B cell (primary cell): ENCODE data around the gene TRABD2B. TPM values are rescaled to one million over a fixed set of nuclear protein-coding genes. Genes with fewer than 3 reads are reported as not detected.

Source experiments
- ATAC-seq: fragments of 200-7000 bp; cut with Tn5 transposase; one replicate; pipeline ENCODE4 v1.10.0; 2021; ENCODE audit warnings: low read depth, mild to moderate bottlenecking, moderate number of reproducible peaks, moderate library complexity
- CTCF ChIA-PET: fragments of 350-600 bp; sonication (Branson Sonifier 250); formaldehyde crosslinking; loops from one replicate; lab custom pipeline; 2021; ENCODE audit warnings: antibody characterized with exemption, inconsistent platforms; lab: Charles Lee
- POLR2A ChIA-PET: fragments of 350-600 bp; sonication (Branson Sonifier 250); formaldehyde crosslinking; loops from one replicate; lab custom pipeline; 2021; ENCODE audit warnings: antibody characterized with exemption; lab: Charles Lee
- DNase-seq: peaks from one replicate; pipeline ENCODE4 v3.0.0; 2013
- H2AFZ ChIP-seq: 2 replicates; pipeline ENCODE4 v1.6.1; 2012; ENCODE audit warnings: mild to moderate bottlenecking, low read depth, low read length; ENCODE audit not compliant: insufficient read depth, poor library complexity, severe bottlenecking
- H3K27ac ChIP-seq, 2 donors: 1 replicate in 1 of 2; 2 replicates in 1 of 2; pipeline ENCODE4 v1.5.1; 2012 to 2013; ENCODE audit warnings: low read length in 2 of 2, mild to moderate bottlenecking in 2 of 2, moderate library complexity in 1 of 2
- H3K27me3 ChIP-seq, 4 experiments: fragments of 200-600 bp in 1 of 4; sonication (generic) in 1 of 4; replicated peaks in 1 of 4; 1 replicate in 2 of 4; 2 replicates in 2 of 4; pipeline versions ENCODE4 v1.6.1 to v1.7.0; 2013 to 2016; ENCODE audit warnings: low read length in 3 of 4, mild to moderate bottlenecking in 2 of 4, mixed read lengths in 1 of 4, moderate library complexity in 1 of 4; ENCODE audit not compliant: insufficient read depth in 4 of 4, control insufficient read depth in 3 of 4; ENCODE audit errors: control extremely low read depth in 1 of 4
- H3K36me3 ChIP-seq, 2 experiments: replicated peaks in 1 of 2; 1 replicate in 1 of 2; 2 replicates in 1 of 2; pipeline versions ENCODE4 v1.6.1 to v1.7.1; 2013; ENCODE audit warnings: low read length in 1 of 2; ENCODE audit not compliant: insufficient read depth in 2 of 2, control insufficient read depth in 1 of 2; ENCODE audit errors: control extremely low read depth in 1 of 2, extremely low read depth in 1 of 2
- H3K4me1 ChIP-seq, 2 donors: fragments of 200-600 bp in 1 of 2; sonication (generic) in 1 of 2; 1 replicate in 1 of 2; 2 replicates in 1 of 2; pipeline versions ENCODE4 v1.5.1 to v1.6.1; 2013 to 2017; ENCODE audit warnings: low read length in 2 of 2; ENCODE audit not compliant: control insufficient read depth in 2 of 2, insufficient read depth in 2 of 2
- H3K4me2 ChIP-seq: replicated peaks from 2 replicates; pipeline ENCODE3; 2012; ENCODE audit warnings: mild to moderate bottlenecking, low read depth, low read length; ENCODE audit not compliant: poor library complexity, severe bottlenecking
- H3K4me3 ChIP-seq, 5 experiments: fragments of 200-600 bp in 1 of 5; sonication (generic) in 1 of 5; 1 replicate in 3 of 5; 2 replicates in 2 of 5; pipeline versions ENCODE4 v1.5.1 to v1.7.0; 2011 to 2016; ENCODE audit warnings: low read length in 4 of 5, mild to moderate bottlenecking in 4 of 5, low read depth in 2 of 5, control low read depth in 1 of 5, moderate library complexity in 1 of 5; ENCODE audit not compliant: insufficient read depth in 1 of 5; ENCODE audit errors: control extremely low read depth in 1 of 5, extremely low read depth in 1 of 5
- H3K79me2 ChIP-seq: fragments of 200-600 bp; sonication (generic); one replicate; pipeline ENCODE4 v1.6.0; 2016; ENCODE audit warnings: low read length; ENCODE audit not compliant: control insufficient read depth, insufficient read depth
- H3K9ac ChIP-seq: fragments of 200-600 bp; sonication (generic); 2 replicates; pipeline ENCODE4 v1.6.1; 2017; ENCODE audit warnings: mild to moderate bottlenecking, low read length, moderate library complexity
- H3K9me3 ChIP-seq, 3 donors: one replicate each; pipeline versions ENCODE4 v1.6.1 to v1.7.1; 2013; ENCODE audit warnings: low read length in 2 of 3; ENCODE audit not compliant: control insufficient read depth in 2 of 3, insufficient read depth in 1 of 3; ENCODE audit errors: control extremely low read depth in 1 of 3
- H4K20me1 ChIP-seq: 2 replicates; pipeline ENCODE4 v1.6.0; 2012; ENCODE audit warnings: mild to moderate bottlenecking, low read length; ENCODE audit not compliant: insufficient read depth, control insufficient read depth, poor library complexity, severe bottlenecking
- H3K27ac Mint-ChIP-seq: one replicate; pipeline ENCODE4 v1.8.0; 2021; ENCODE audit warnings: mixed read lengths
- H3K27me3 Mint-ChIP-seq: one replicate; pipeline ENCODE4 v1.8.0; 2021; ENCODE audit warnings: mixed read lengths
- H3K4me1 Mint-ChIP-seq: one replicate; pipeline ENCODE4 v1.8.0; 2021; ENCODE audit warnings: mixed read lengths
- H3K4me3 Mint-ChIP-seq: one replicate; pipeline ENCODE4 v1.8.0; 2021; ENCODE audit warnings: mixed read lengths
- H3K9me3 Mint-ChIP-seq: one replicate; pipeline ENCODE4 v1.8.0; 2022; ENCODE audit warnings: mixed read lengths; ENCODE audit not compliant: insufficient read depth
- EZH2 ChIP-seq: IDR thresholded peaks from 2 replicates; pipeline ENCODE4 v1.6.1; 2012; ENCODE audit warnings: borderline replicate concordance, low read depth, mild to moderate bottlenecking, moderate library complexity, low read length; ENCODE audit not compliant: insufficient read depth, poor library complexity, severe bottlenecking
- WGBS: methylation state at CpG from one replicate; pipeline ENCODE4 v1.1.5; 2013; ENCODE audit warnings: missing lambda C conversion rate; ENCODE audit not compliant: insufficient coverage; 5-methylcytosine and 5-hydroxymethylcytosine counted together
- intact Hi-C: fragments of 100-400 bp; cut with micrococcal nuclease; formaldehyde crosslinking; loops from one replicate; pipeline ENCODE4 v1.10.0; 2022
- polyA plus RNA-seq: library from polyadenylated mRNA; depleted of rRNA; stranded (reverse); fragments of >200 nt; gene quantifications from 2 replicates; pipeline ENCODE4 v1.2.3, GENCODE V29; 2012
- total RNA-seq, 2 donors: library from RNA; stranded (reverse); fragments of 120-200 nt in 1 of 2; gene quantifications; 1 replicate in 1 of 2; 2 replicates in 1 of 2; pipeline versions ENCODE4 v1.2.3 to v1.2.4, GENCODE V29; 2013 to 2022
- TF ChIP-seq, protein P1 (sequence below): fragments of 200-600 bp; IDR thresholded peaks from one replicate; pipeline ENCODE4 v1.8.0; 2022; ENCODE audit warnings: antibody characterized with exemption, mild to moderate bottlenecking

Gene TRABD2B
- total and polyA plus RNA-seq, 2 donors (not counting 1 experiment from before 2014, with no cell fraction given): not detected

DNA sequence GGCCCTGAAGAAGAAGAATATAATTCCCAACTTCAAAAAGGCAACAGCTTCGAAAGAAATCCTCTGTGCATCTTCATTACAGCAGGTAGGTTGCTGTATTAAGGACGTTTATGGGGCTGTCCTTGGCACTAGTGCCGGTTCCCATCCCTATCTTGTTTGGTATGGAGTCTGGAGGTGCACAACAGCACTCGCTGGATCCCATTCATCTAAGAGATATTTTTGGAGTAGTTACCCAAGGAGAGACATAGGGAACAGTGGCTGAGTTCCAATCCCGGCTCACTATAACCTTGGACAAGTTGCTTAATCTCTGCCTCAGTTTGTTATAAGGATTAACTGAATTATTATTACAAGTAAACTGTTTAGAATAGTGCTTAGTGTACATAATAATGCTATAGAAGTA is 106.4 kb downstream of the TRABD2B start:
- TF ChIP-seq, protein P1, sequence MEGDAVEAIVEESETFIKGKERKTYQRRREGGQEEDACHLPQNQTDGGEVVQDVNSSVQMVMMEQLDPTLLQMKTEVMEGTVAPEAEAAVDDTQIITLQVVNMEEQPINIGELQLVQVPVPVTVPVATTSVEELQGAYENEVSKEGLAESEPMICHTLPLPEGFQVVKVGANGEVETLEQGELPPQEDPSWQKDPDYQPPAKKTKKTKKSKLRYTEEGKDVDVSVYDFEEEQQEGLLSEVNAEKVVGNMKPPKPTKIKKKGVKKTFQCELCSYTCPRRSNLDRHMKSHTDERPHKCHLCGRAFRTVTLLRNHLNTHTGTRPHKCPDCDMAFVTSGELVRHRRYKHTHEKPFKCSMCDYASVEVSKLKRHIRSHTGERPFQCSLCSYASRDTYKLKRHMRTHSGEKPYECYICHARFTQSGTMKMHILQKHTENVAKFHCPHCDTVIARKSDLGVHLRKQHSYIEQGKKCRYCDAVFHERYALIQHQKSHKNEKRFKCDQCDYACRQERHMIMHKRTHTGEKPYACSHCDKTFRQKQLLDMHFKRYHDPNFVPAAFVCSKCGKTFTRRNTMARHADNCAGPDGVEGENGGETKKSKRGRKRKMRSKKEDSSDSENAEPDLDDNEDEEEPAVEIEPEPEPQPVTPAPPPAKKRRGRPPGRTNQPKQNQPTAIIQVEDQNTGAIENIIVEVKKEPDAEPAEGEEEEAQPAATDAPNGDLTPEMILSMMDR: no peak
- no peak for TF ChIP-seq EZH2
- POLR2A ChIA-PET: no interaction called here
- Histone ChIP-seq H3K36me3 (no peaks in the 10 kb centered on the region), H3K79me2 (no peaks in the 10 kb centered on the region), H3K4me2 (no peak overlapping the region), H3K9ac (no peak overlapping the region), H3K4me1 (no peaks in the 10 kb centered on the region), H3K27ac (no peak overlapping the region), H3K27me3 (peaks cover 0 to 6% (median 0%) of the 10 kb centered on the region in 4 experiments), H3K9me3 (peaks cover 0 to 4% (median 0%) of the 10 kb centered on the region in 3 donors), H4K20me1 (no peaks in the 10 kb centered on the region), H2AFZ (no peak overlapping the region), H3K4me3 (no peak overlapping the region)
- 90% methylated on average over 3 of the region's 5 CpGs for WGBS
- H3K4me1 Mint-ChIP-seq: no peaks in the 10 kb centered on the region
- no peak for DNase-seq
- no peak for ATAC-seq
- H3K4me3 Mint-ChIP-seq: no peak overlapping the region
- no peaks in the 10 kb centered on the region for H3K9me3 Mint-ChIP-seq
- H3K27me3 Mint-ChIP-seq: peaks cover 10% of the 10 kb centered on the region
- intact Hi-C loops: no loop called here
- CTCF ChIA-PET: no interaction called here
- H3K27ac Mint-ChIP-seq: no peak overlapping the region

DNA sequence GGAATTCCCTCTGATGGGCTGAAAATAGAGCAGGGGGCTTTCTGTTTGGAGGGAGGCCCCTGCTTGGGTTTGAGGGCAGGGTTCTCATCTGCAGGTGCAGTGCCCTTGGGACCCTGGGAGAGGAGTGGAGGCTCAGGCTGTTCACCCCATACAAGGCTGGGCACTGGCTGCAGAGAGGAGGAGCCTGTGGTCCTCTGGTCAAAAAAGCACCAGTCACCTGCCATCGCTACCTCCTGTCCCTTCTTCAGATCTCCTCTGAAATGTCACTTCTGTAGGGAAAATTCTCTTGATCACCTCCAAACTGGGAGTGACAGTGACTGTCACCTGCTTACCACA is 108.9 kb downstream of the TRABD2B start:
- Mint-ChIP-seq H3K9me3 (no peaks in the 10 kb centered on the region), H3K4me1 (no peaks in the 10 kb centered on the region)

More for the DNA sequence above, 108.9 kb downstream of the TRABD2B start:
- no peak for ATAC-seq
- CTCF ChIA-PET: no interaction called here
- intact Hi-C loops: no loop called here
- H3K4me3 ChIP-seq: no peak overlapping the region
- peaks cover 0 to 2% (median 0%) of the 10 kb centered on the region in 4 experiments for H3K27me3 ChIP-seq
- POLR2A ChIA-PET: no interaction called here
- no peak overlapping the region for H3K27ac ChIP-seq
- no peak overlapping the region for H3K9ac ChIP-seq
- H3K4me1 ChIP-seq: no peaks in the 10 kb centered on the region
- Mint-ChIP-seq H3K27ac (no peak overlapping the region), H3K27me3 (peaks cover 10% of the 10 kb centered on the region), H3K4me3 (no peak overlapping the region)
- peaks cover 0 to 4% (median 0%) of the 10 kb centered on the region in 3 donors for H3K9me3 ChIP-seq
- TF ChIP-seq, protein P1: no peak
- TF ChIP-seq EZH2: no peak
- no peak overlapping the region for H2AFZ ChIP-seq
- H3K79me2 ChIP-seq: no peaks in the 10 kb centered on the region
- DNase-seq: no peak
- no CpG with 5 or more reads among the region's 1 CpG for WGBS
- no peaks in the 10 kb centered on the region for H3K36me3 ChIP-seq
- no peak overlapping the region for H3K4me2 ChIP-seq
- H4K20me1 ChIP-seq: no peaks in the 10 kb centered on the region
